22Rv1 (cell line): ENCODE data around the gene ARL8B.

ENCODE experiments used
- ZFX ChIP-seq: fragments of 450-650 bp; IDR thresholded peaks from 2 replicates; pipeline ENCODE4 v1.6.1; 2017; ENCODE audit warnings: antibody characterized with exemption, borderline replicate concordance
- TF ChIP-seq, protein P1 (sequence below): fragments of 450-650 bp; IDR thresholded peaks from 2 replicates; pipeline ENCODE4 v1.5.1; 2017; ENCODE audit warnings: mild to moderate bottlenecking

DNA sequence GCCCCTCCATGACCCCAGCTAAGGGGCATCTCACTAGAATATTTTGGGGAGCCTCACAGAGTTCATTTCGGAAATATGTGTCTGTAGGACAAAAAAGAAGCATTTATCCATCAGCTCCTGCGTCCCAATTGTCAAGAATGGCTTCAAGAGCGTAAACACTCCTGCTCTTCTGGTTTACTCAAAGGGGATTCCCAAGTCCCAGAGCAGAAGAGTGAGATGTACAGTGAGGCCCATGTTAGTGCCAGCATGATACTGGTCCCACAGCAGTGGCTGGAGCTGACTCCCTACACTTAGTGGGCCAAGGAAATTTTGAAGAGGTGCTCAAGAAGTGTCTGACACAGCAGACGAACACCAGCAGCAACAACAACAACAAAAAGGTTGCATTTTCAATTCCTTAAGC lies 34.9 kb upstream of the ARL8B start:
- TF ChIP-seq, protein P1, sequence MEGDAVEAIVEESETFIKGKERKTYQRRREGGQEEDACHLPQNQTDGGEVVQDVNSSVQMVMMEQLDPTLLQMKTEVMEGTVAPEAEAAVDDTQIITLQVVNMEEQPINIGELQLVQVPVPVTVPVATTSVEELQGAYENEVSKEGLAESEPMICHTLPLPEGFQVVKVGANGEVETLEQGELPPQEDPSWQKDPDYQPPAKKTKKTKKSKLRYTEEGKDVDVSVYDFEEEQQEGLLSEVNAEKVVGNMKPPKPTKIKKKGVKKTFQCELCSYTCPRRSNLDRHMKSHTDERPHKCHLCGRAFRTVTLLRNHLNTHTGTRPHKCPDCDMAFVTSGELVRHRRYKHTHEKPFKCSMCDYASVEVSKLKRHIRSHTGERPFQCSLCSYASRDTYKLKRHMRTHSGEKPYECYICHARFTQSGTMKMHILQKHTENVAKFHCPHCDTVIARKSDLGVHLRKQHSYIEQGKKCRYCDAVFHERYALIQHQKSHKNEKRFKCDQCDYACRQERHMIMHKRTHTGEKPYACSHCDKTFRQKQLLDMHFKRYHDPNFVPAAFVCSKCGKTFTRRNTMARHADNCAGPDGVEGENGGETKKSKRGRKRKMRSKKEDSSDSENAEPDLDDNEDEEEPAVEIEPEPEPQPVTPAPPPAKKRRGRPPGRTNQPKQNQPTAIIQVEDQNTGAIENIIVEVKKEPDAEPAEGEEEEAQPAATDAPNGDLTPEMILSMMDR = no peak
- no peak for TF ChIP-seq ZFX
